ENCODE results near the gene PISD. TPM values are rescaled to one million over a fixed set of nuclear protein-coding genes. Genes with fewer than 3 reads are reported as not detected.
A peak's percentile ranks its signal among the peaks of the same experiment; 100 is the strongest.

Gene PISD
- total RNA-seq, 1 experiment from 2014 or later: 36.0 TPM

- no TSS peak for BruUV-seq (replicated peaks)
- no peaks in the 10 kb centered on the region for H3K9me3 ChIP-seq (ENCODE audit: low read length)
- H3K27me3 ChIP-seq (ENCODE audit: low read length): no peaks in the 10 kb centered on the region
- ATAC-seq (peak; percentile 24; the same call in 1 of the 2 replicates), DNase-seq (no peak)
- H4K20me1 ChIP-seq (ENCODE audit: low read length): no peaks in the 10 kb centered on the region
- peaks cover 58% of the 10 kb centered on the region for H3K79me2 ChIP-seq (ENCODE audit: low read length)
- no peak overlapping the region for H3K4me3 ChIP-seq (ENCODE audit: low read length)
- no peak overlapping the region for H2AFZ ChIP-seq (ENCODE audit: low read length)
- TF ChIP-seq EZH2phosphoT487 (IDR thresholded peaks at IDR 0.05; ENCODE audit: borderline replicate concordance, low read length) (no peak), EZH2 (IDR thresholded peaks at IDR 0.05; ENCODE audit: low read length, unreplicated experiment) (no peak)
- TF ChIP-seq, protein P1, sequence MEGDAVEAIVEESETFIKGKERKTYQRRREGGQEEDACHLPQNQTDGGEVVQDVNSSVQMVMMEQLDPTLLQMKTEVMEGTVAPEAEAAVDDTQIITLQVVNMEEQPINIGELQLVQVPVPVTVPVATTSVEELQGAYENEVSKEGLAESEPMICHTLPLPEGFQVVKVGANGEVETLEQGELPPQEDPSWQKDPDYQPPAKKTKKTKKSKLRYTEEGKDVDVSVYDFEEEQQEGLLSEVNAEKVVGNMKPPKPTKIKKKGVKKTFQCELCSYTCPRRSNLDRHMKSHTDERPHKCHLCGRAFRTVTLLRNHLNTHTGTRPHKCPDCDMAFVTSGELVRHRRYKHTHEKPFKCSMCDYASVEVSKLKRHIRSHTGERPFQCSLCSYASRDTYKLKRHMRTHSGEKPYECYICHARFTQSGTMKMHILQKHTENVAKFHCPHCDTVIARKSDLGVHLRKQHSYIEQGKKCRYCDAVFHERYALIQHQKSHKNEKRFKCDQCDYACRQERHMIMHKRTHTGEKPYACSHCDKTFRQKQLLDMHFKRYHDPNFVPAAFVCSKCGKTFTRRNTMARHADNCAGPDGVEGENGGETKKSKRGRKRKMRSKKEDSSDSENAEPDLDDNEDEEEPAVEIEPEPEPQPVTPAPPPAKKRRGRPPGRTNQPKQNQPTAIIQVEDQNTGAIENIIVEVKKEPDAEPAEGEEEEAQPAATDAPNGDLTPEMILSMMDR (conservative IDR thresholded peaks at IDR 0.05; ENCODE audit: low read depth, low read length): no peak
- intact Hi-C loops (cut with micrococcal nuclease): loop anchor here (2.0 kb wide), 1 partner anchor 75 kb away; no protein-coding TSS in a partner anchor
- no peaks in the 10 kb centered on the region for H3K4me1 ChIP-seq (ENCODE audit: insufficient read depth, low read length)
- ChIA-PET POLR2A (ENCODE audit: unreplicated experiment) (interaction anchor here (0.5 kb wide), 1 partner anchor 26 kb away, joined by 3 read pairs; the partner anchor contains the start of gene PISD), CTCF (interaction anchor here (1.1 kb wide), 1 partner anchor 26 kb away, joined by 3 read pairs; the partner anchor contains the start of gene PISD)
- no peaks in the 10 kb centered on the region for H3K9me2 ChIP-seq (replicated peaks; ENCODE audit: low read length)
- H3K36me3 ChIP-seq (ENCODE audit: low read depth, low read length): no peaks in the 10 kb centered on the region
- H3K9ac ChIP-seq (ENCODE audit: low read length): no peak overlapping the region
- H3F3A ChIP-seq (ENCODE audit: low read length, unreplicated experiment): no peaks in the 10 kb centered on the region
- no peak overlapping the region for H3K4me2 ChIP-seq (ENCODE audit: low read length)
- no peak overlapping the region for H3K27ac ChIP-seq (ENCODE audit: low read length)
These were observed 26.2 kb downstream of the PISD start for GRCh38 chr22:31635638-31636306.

- H4K20me1 ChIP-seq (ENCODE audit: low read length): peaks cover 9% of the 10 kb centered on the region; the same call in 1 of the 2 replicates
- CTCF ChIA-PET: interaction anchor here (1.6 kb wide), 1 partner anchor 75 kb away, joined by 7 read pairs; no protein-coding TSS in a partner anchor
- H3K79me2 ChIP-seq (ENCODE audit: low read length): peaks cover 65% of the 10 kb centered on the region
- TF ChIP-seq, protein P1 (conservative IDR thresholded peaks at IDR 0.05; ENCODE audit: low read depth, low read length): no peak
- no peak for TF ChIP-seq EZH2 (IDR thresholded peaks at IDR 0.05; ENCODE audit: low read length, unreplicated experiment)
- no peak for TF ChIP-seq EZH2phosphoT487 (IDR thresholded peaks at IDR 0.05; ENCODE audit: borderline replicate concordance, low read length)
- H3K27ac ChIP-seq (ENCODE audit: low read length): no peak overlapping the region
- H3F3A ChIP-seq (ENCODE audit: low read length, unreplicated experiment): no peaks in the 10 kb centered on the region
- no peaks in the 10 kb centered on the region for H3K9me3 ChIP-seq (ENCODE audit: low read length)
- no peaks in the 10 kb centered on the region; the same call in 1 of the 2 replicates for H3K4me1 ChIP-seq (ENCODE audit: insufficient read depth, low read length)
- no peak for DNase-seq
- H2AFZ ChIP-seq (ENCODE audit: low read length): no peak overlapping the region
- peak overlapping the region; percentile 84; the same call in 1 of the 2 replicates for H3K4me2 ChIP-seq (ENCODE audit: low read length)
- POLR2A ChIA-PET (ENCODE audit: unreplicated experiment): no interaction called here
- H3K4me3 ChIP-seq (ENCODE audit: low read length): no peak overlapping the region
- intact Hi-C loops (cut with micrococcal nuclease): loop anchor here (5.0 kb wide), 1 partner anchor 179 kb away; no protein-coding TSS in a partner anchor
- no peaks in the 10 kb centered on the region for H3K9me2 ChIP-seq (replicated peaks; ENCODE audit: low read length)
- H3K9ac ChIP-seq (ENCODE audit: low read length): no peak overlapping the region
- ATAC-seq: no peak
- no peaks in the 10 kb centered on the region for H3K27me3 ChIP-seq (ENCODE audit: low read length)
- no peaks in the 10 kb centered on the region for H3K36me3 ChIP-seq (ENCODE audit: low read depth, low read length)
- TSS peak; percentile 61 for BruUV-seq (replicated peaks)
These were observed 30.6 kb downstream of the PISD start for GRCh38 chr22:31631436-31631835.
